HCT116 (cell line): ENCODE data around the gene LNPK.

Experiments
- ATF3 ChIP-seq: IDR thresholded peaks from 2 replicates; pipeline ENCODE4 v1.6.1; 2012
- CTCF ChIP-seq, 3 experiments: fragments of 200-600 bp in 1 of 3; sonication (generic) in 1 of 3; IDR thresholded peaks in 2 of 3; conservative IDR thresholded peaks in 1 of 3; 2 replicates each; pipeline ENCODE4 v1.5.1; 2012 to 2017; ENCODE audit warnings: low read depth in 2 of 3, low read length in 2 of 3, antibody characterized with exemption in 1 of 3, borderline replicate concordance in 1 of 3, control low read depth in 1 of 3, mild to moderate bottlenecking in 1 of 3, mixed read lengths in 1 of 3, mixed run types in 1 of 3, moderate library complexity in 1 of 3; ENCODE audit not compliant: insufficient read depth in 1 of 3
- EZH2 ChIP-seq: fragments of 200-600 bp; sonication (generic); IDR thresholded peaks from 2 replicates; pipeline ENCODE4 v1.6.1; 2017; ENCODE audit warnings: antibody characterized with exemption, mixed run types
- JUND ChIP-seq: IDR thresholded peaks from 2 replicates; pipeline ENCODE4 v1.6.1; 2012
- POLR2A ChIP-seq: IDR thresholded peaks from 2 replicates; pipeline ENCODE4 v1.7.0; 2011; ENCODE audit warnings: borderline replicate concordance; ENCODE audit not compliant: insufficient read depth, insufficient read length; ENCODE audit errors: extremely low read depth
- POLR2AphosphoS5 ChIP-seq: IDR thresholded peaks from 2 replicates; pipeline ENCODE4 v1.6.1; 2011; ENCODE audit warnings: mild to moderate bottlenecking, low read depth, low read length, moderate library complexity
- RAD21 ChIP-seq: IDR thresholded peaks from 2 replicates; pipeline ENCODE4 v1.6.1; 2012; ENCODE audit warnings: low read depth, mild to moderate bottlenecking
- YY1 ChIP-seq: IDR thresholded peaks from 2 replicates; pipeline ENCODE4 v1.6.1; 2011; ENCODE audit warnings: low read length, low read depth, moderate library complexity, mild to moderate bottlenecking; ENCODE audit not compliant: insufficient replicate concordance; ENCODE audit errors: extremely low read depth
- ZBTB33 ChIP-seq: IDR thresholded peaks from 2 replicates; pipeline ENCODE4 v1.6.1; 2011; ENCODE audit warnings: mild to moderate bottlenecking, low read length, moderate library complexity; ENCODE audit not compliant: insufficient replicate concordance; ENCODE audit errors: extremely low read depth

GRCh38 chr2:175937216-175937615, 64.9 kb downstream of the LNPK start:
- no peak for TF ChIP-seq YY1
- no peak for TF ChIP-seq EZH2
- TF ChIP-seq CTCF (IDR thresholded peaks at IDR 0.05 in 2 of 3, conservative IDR thresholded peaks at IDR 0.05 in 1 of 3; ENCODE audit: borderline replicate concordance in 1 of 3, insufficient read depth in 1 of 3, low read depth in 2 of 3, low read length in 2 of 3): no peak
- TF ChIP-seq POLR2A: no peak
- no peak for TF ChIP-seq JUND
- no peak for TF ChIP-seq POLR2AphosphoS5
- no peak for TF ChIP-seq ATF3
- no peak for TF ChIP-seq ZBTB33
- no peak for TF ChIP-seq RAD21
